SK-N-SH treated with all-trans-retinoic acid at 6 μM for 48 hours (cell line): ENCODE results near the gene ALK.

Experiments
- ATAC-seq: fragments of 200-7000 bp; cut with Tn5 transposase; 3 replicates; pipeline ENCODE4 v1.9.1; 2020; ENCODE audit warnings: mild to moderate bottlenecking, moderate library complexity
- ARNTL ChIP-seq: fragments of 450-650 bp; formaldehyde crosslinking; IDR thresholded peaks from 2 replicates; pipeline ENCODE4 v1.5.0; 2020; ENCODE audit warnings: low read depth, mild to moderate bottlenecking, moderate library complexity, borderline replicate concordance
- BACH2 ChIP-seq: fragments of 250-450 bp; sonication (Bioruptor Pico); IDR thresholded peaks from 2 replicates; pipeline ENCODE4 v1.9.0; 2021; ENCODE audit warnings: mild to moderate bottlenecking, borderline replicate concordance
- CSDC2 ChIP-seq: fragments of 250-450 bp; sonication (Bioruptor Pico); IDR thresholded peaks from 2 replicates; pipeline ENCODE4 v1.5.0; 2020; ENCODE audit warnings: mild to moderate bottlenecking, moderate library complexity
- ESRRG ChIP-seq: fragments of 250-450 bp; sonication (Bioruptor Pico); IDR thresholded peaks from 2 replicates; pipeline ENCODE4 v1.6.1; 2021; ENCODE audit warnings: mild to moderate bottlenecking
- GLIS3 ChIP-seq: fragments of 250-450 bp; sonication (Bioruptor Pico); IDR thresholded peaks from 2 replicates; pipeline ENCODE4 v1.5.0; 2020; ENCODE audit warnings: mild to moderate bottlenecking, moderate library complexity
- ISL1 ChIP-seq: fragments of 250-450 bp; sonication (Bioruptor Pico); IDR thresholded peaks from 2 replicates; pipeline ENCODE4 v2.1.2; 2022; ENCODE audit warnings: mild to moderate bottlenecking, moderate library complexity
- OSR1 ChIP-seq: fragments of 250-450 bp; sonication (Bioruptor Pico); IDR thresholded peaks from 2 replicates; pipeline ENCODE4 v1.8.0; 2022; ENCODE audit warnings: moderate library complexity, mild to moderate bottlenecking, inconsistent platforms
- RARB ChIP-seq: fragments of 250-450 bp; sonication (Bioruptor Pico); IDR thresholded peaks from 2 replicates; pipeline ENCODE4 v1.8.0; 2021; ENCODE audit warnings: mild to moderate bottlenecking, moderate library complexity
- SNAI2 ChIP-seq: fragments of 250-450 bp; sonication (Bioruptor Pico); IDR thresholded peaks from 2 replicates; pipeline ENCODE4 v1.5.0; 2020; ENCODE audit warnings: mild to moderate bottlenecking, moderate library complexity
- TCF4 ChIP-seq: fragments of 250-450 bp; sonication (Bioruptor Pico); IDR thresholded peaks from 2 replicates; pipeline ENCODE4 v1.8.0; 2021; ENCODE audit warnings: mild to moderate bottlenecking, moderate library complexity, borderline replicate concordance
- TOX ChIP-seq: fragments of 250-450 bp; sonication (Bioruptor Pico); IDR thresholded peaks from 2 replicates; pipeline ENCODE4 v1.8.0; 2021; ENCODE audit warnings: mild to moderate bottlenecking, moderate library complexity, borderline replicate concordance
- ZC3H10 ChIP-seq: fragments of 250-450 bp; sonication (Bioruptor Pico); IDR thresholded peaks from 2 replicates; pipeline ENCODE4 v1.5.1; 2021; ENCODE audit warnings: mild to moderate bottlenecking, moderate library complexity
- ZFP3 ChIP-seq: fragments of 250-450 bp; sonication (Bioruptor Pico); IDR thresholded peaks from 2 replicates; pipeline ENCODE4 v1.5.0; 2020; ENCODE audit warnings: mild to moderate bottlenecking, moderate library complexity
- ZFP30 ChIP-seq: fragments of 450-650 bp; formaldehyde crosslinking; IDR thresholded peaks from 2 replicates; pipeline ENCODE4 v1.5.0; 2022; ENCODE audit warnings: mild to moderate bottlenecking, moderate library complexity
- ZNF565 ChIP-seq: fragments of 450-650 bp; formaldehyde crosslinking; conservative IDR thresholded peaks from 2 replicates; pipeline ENCODE4 v1.5.0; 2020; ENCODE audit warnings: low read depth, mild to moderate bottlenecking, moderate library complexity
- ZNF70 ChIP-seq: fragments of 450-650 bp; formaldehyde crosslinking; IDR thresholded peaks from 2 replicates; pipeline ENCODE4 v1.5.0; 2020; ENCODE audit warnings: mild to moderate bottlenecking, moderate library complexity
- ZNF8 ChIP-seq: fragments of 450-650 bp; formaldehyde crosslinking; IDR thresholded peaks from 2 replicates; pipeline ENCODE4 v1.5.0; 2020; ENCODE audit warnings: mild to moderate bottlenecking, moderate library complexity
- TF ChIP-seq, protein P1 (sequence below): fragments of 250-450 bp; sonication (Bioruptor Pico); IDR thresholded peaks from 2 replicates; pipeline ENCODE4 v1.5.1; 2020; ENCODE audit warnings: low read depth, mild to moderate bottlenecking, moderate library complexity
- TF ChIP-seq, protein P2 (sequence below): fragments of 250-450 bp; sonication (Bioruptor Pico); IDR thresholded peaks from 2 replicates; pipeline ENCODE4 v1.5.1; 2021; ENCODE audit warnings: mild to moderate bottlenecking, moderate library complexity
- TF ChIP-seq, protein P3 (sequence below): fragments of 250-450 bp; sonication (Bioruptor Pico); IDR thresholded peaks from 2 replicates; pipeline ENCODE4 v1.8.0; 2020; ENCODE audit warnings: mild to moderate bottlenecking, moderate library complexity, borderline replicate concordance
- TF ChIP-seq, protein P4 (sequence below): fragments of 250-450 bp; sonication (Bioruptor Pico); IDR thresholded peaks from 2 replicates; pipeline ENCODE4 v1.5.0; 2020; ENCODE audit warnings: mild to moderate bottlenecking, moderate library complexity
- TF ChIP-seq, protein P5 (sequence below): fragments of 250-450 bp; sonication (Bioruptor Pico); IDR thresholded peaks from 2 replicates; pipeline ENCODE4 v1.8.0; 2021; ENCODE audit warnings: low read depth, mild to moderate bottlenecking, moderate library complexity, borderline replicate concordance

The ALK gene

DNA sequence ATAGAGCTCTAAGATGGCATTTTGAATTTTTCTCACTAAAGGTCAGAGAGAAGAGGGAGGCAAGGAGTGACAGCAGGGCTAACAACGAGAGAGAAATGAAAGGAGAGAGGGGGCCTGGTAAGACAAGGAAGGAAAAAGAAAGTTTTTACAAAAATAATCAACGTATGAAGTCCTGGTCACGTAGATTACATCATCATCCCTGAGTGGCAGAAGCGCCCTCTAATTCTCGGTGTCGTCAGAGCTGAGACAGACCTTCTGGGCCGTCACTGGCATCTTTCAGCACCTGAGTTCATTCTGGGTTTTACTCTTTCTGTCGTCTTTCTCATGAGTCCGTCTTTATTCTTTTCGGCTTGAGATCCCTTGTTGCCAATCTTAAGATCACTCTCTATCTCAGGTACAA lies 329.8 kb downstream of the ALK start:
- no peak for ATAC-seq
- TF ChIP-seq ZNF565 (CRISPR knock-in tag) (no peak), ZNF8 (CRISPR knock-in tag) (no peak), SNAI2 (CRISPR knock-in tag) (no peak), OSR1 (CRISPR knock-in tag) (no peak), BACH2 (CRISPR knock-in tag) (no peak), CSDC2 (CRISPR knock-in tag) (no peak), ISL1 (CRISPR knock-in tag) (no peak), TCF4 (CRISPR knock-in tag) (no peak), ESRRG (no peak), GLIS3 (no peak), RARB (no peak), ZFP30 (CRISPR knock-in tag) (no peak), ZNF70 (CRISPR knock-in tag) (no peak), ZC3H10 (no peak)
- TF ChIP-seq, protein P1, sequence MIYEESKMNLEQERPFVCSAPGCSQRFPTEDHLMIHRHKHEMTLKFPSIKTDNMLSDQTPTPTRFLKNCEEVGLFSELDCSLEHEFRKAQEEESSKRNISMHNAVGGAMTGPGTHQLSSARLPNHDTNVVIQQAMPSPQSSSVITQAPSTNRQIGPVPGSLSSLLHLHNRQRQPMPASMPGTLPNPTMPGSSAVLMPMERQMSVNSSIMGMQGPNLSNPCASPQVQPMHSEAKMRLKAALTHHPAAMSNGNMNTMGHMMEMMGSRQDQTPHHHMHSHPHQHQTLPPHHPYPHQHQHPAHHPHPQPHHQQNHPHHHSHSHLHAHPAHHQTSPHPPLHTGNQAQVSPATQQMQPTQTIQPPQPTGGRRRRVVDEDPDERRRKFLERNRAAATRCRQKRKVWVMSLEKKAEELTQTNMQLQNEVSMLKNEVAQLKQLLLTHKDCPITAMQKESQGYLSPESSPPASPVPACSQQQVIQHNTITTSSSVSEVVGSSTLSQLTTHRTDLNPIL (CRISPR knock-in tag), result no peak
- TF ChIP-seq, protein P2, sequence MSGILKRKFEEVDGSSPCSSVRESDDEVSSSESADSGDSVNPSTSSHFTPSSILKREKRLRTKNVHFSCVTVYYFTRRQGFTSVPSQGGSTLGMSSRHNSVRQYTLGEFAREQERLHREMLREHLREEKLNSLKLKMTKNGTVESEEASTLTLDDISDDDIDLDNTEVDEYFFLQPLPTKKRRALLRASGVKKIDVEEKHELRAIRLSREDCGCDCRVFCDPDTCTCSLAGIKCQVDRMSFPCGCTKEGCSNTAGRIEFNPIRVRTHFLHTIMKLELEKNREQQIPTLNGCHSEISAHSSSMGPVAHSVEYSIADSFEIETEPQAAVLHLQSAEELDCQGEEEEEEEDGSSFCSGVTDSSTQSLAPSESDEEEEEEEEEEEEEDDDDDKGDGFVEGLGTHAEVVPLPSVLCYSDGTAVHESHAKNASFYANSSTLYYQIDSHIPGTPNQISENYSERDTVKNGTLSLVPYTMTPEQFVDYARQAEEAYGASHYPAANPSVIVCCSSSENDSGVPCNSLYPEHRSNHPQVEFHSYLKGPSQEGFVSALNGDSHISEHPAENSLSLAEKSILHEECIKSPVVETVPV (CRISPR knock-in tag), result no peak
- TF ChIP-seq, protein P3, sequence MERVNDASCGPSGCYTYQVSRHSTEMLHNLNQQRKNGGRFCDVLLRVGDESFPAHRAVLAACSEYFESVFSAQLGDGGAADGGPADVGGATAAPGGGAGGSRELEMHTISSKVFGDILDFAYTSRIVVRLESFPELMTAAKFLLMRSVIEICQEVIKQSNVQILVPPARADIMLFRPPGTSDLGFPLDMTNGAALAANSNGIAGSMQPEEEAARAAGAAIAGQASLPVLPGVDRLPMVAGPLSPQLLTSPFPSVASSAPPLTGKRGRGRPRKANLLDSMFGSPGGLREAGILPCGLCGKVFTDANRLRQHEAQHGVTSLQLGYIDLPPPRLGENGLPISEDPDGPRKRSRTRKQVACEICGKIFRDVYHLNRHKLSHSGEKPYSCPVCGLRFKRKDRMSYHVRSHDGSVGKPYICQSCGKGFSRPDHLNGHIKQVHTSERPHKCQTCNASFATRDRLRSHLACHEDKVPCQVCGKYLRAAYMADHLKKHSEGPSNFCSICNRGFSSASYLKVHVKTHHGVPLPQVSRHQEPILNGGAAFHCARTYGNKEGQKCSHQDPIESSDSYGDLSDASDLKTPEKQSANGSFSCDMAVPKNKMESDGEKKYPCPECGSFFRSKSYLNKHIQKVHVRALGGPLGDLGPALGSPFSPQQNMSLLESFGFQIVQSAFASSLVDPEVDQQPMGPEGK (CRISPR knock-in tag), result no peak
- TF ChIP-seq, protein P4, sequence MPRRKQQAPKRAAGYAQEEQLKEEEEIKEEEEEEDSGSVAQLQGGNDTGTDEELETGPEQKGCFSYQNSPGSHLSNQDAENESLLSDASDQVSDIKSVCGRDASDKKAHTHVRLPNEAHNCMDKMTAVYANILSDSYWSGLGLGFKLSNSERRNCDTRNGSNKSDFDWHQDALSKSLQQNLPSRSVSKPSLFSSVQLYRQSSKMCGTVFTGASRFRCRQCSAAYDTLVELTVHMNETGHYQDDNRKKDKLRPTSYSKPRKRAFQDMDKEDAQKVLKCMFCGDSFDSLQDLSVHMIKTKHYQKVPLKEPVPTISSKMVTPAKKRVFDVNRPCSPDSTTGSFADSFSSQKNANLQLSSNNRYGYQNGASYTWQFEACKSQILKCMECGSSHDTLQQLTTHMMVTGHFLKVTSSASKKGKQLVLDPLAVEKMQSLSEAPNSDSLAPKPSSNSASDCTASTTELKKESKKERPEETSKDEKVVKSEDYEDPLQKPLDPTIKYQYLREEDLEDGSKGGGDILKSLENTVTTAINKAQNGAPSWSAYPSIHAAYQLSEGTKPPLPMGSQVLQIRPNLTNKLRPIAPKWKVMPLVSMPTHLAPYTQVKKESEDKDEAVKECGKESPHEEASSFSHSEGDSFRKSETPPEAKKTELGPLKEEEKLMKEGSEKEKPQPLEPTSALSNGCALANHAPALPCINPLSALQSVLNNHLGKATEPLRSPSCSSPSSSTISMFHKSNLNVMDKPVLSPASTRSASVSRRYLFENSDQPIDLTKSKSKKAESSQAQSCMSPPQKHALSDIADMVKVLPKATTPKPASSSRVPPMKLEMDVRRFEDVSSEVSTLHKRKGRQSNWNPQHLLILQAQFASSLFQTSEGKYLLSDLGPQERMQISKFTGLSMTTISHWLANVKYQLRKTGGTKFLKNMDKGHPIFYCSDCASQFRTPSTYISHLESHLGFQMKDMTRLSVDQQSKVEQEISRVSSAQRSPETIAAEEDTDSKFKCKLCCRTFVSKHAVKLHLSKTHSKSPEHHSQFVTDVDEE, result no peak
- TF ChIP-seq, protein P5, sequence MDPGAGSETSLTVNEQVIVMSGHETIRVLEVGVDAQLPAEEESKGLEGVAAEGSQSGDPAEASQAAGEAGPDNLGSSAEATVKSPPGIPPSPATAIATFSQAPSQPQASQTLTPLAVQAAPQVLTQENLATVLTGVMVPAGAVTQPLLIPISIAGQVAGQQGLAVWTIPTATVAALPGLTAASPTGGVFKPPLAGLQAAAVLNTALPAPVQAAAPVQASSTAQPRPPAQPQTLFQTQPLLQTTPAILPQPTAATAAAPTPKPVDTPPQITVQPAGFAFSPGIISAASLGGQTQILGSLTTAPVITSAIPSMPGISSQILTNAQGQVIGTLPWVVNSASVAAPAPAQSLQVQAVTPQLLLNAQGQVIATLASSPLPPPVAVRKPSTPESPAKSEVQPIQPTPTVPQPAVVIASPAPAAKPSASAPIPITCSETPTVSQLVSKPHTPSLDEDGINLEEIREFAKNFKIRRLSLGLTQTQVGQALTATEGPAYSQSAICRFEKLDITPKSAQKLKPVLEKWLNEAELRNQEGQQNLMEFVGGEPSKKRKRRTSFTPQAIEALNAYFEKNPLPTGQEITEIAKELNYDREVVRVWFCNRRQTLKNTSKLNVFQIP (CRISPR knock-in tag), result no peak

DNA sequence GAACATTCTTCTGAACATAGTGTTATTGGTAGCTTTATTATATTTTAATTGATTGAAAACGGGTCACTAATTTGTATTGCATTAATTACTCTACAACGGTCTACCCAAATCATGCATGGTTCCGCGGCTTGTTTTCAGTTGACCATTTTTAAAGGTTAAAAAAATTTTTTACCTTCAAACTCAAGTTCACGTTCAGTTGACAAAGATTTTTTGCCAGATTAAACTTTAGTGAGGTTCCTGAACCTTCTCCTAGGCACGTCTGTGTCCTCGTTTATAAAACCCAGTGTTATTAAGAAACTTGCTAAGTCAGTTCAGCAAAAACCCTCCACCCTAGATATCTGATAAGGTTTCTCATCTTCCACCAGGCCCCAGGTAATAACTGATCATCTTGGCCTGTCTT lies 331.2 kb downstream of the ALK start:
- no peak for ATAC-seq
- TF ChIP-seq, protein P2 (CRISPR knock-in tag), result no peak
- TF ChIP-seq ZFP3 (no peak), ESRRG (no peak), ZNF70 (CRISPR knock-in tag) (no peak), TOX (CRISPR knock-in tag) (no peak), ARNTL (CRISPR knock-in tag) (no peak), GLIS3 (no peak), ISL1 (CRISPR knock-in tag) (no peak), ZNF565 (CRISPR knock-in tag) (no peak)
- TF ChIP-seq, protein P4, result no peak
- TF ChIP-seq, protein P3 (CRISPR knock-in tag), result no peak
